ENCODE measurements around the gene PIANP.

GRCh38 chr12:6730169-6730568, 29.6 kb upstream of the PIANP start:
- TF ChIP-seq, protein P1, sequence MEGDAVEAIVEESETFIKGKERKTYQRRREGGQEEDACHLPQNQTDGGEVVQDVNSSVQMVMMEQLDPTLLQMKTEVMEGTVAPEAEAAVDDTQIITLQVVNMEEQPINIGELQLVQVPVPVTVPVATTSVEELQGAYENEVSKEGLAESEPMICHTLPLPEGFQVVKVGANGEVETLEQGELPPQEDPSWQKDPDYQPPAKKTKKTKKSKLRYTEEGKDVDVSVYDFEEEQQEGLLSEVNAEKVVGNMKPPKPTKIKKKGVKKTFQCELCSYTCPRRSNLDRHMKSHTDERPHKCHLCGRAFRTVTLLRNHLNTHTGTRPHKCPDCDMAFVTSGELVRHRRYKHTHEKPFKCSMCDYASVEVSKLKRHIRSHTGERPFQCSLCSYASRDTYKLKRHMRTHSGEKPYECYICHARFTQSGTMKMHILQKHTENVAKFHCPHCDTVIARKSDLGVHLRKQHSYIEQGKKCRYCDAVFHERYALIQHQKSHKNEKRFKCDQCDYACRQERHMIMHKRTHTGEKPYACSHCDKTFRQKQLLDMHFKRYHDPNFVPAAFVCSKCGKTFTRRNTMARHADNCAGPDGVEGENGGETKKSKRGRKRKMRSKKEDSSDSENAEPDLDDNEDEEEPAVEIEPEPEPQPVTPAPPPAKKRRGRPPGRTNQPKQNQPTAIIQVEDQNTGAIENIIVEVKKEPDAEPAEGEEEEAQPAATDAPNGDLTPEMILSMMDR (IDR thresholded peaks at IDR 0.05; ENCODE audit: low read length) = no peak
- TF ChIP-seq EZH2 (optimal IDR thresholded peaks at IDR 0.05; ENCODE audit: low read depth, low read length) = no peak
- no peak for TF ChIP-seq EZH2phosphoT487 (IDR thresholded peaks at IDR 0.05; ENCODE audit: low read length)
